Measurements from ENCODE around the gene BPHL. TPM values are rescaled to one million over a fixed set of nuclear protein-coding genes. Genes with fewer than 3 reads are reported as not detected.
"Not testable (repeated sequence)": the region's sequence is repeated elsewhere in the genome, so short reads cannot be mapped to it uniquely, and the experiment has no call there.

Gene BPHL
- total and polyA plus RNA-seq, 2 donors from 2014 or later, result 28.9 to 94.1 TPM

DNA sequence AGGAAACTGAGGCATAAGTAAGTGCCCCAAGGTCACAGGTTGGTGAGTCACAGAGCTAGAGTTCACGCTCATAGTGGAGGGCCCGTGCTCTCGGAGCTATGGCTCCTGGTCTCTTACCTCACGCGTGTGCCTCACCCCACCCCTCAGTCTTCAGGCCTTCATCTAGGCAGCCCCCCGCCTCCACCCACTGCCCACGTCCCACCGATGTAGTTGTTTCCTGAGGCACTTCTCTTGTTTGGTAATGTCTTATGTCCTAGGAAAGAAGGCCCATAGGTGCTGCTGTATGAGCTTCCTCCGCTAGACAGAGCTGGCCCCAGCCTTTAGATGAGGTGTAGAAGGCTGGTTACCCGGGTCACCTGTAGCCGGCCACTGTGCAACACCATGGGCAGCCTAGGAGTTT is 45.1 kb upstream of the BPHL start:
- H3K4me1 ChIP-seq (ENCODE audit: control insufficient read depth in 2 of 3, insufficient read depth in 2 of 3, low read depth in 1 of 3, low read length in 3 of 3), result peaks cover 0 to 11% (median 7%) of the 10 kb centered on the region in 3 donors
- no peak for FAIRE-seq
- no peak overlapping the region for H3K4me3 ChIP-seq (ENCODE audit: low read length in 3 of 3)
- TF ChIP-seq CTCF (IDR thresholded peaks at IDR 0.05; ENCODE audit: borderline replicate concordance, extremely low read depth, insufficient read depth), result no peak
- H3K27me3 ChIP-seq (ENCODE audit: control insufficient read depth, insufficient read depth, low read length), result no peaks in the 10 kb centered on the region
- no peak for DNase-seq
- intact Hi-C loops (cut with DNase I), result no loop called here
- H3K27ac ChIP-seq (ENCODE audit: low read depth in 2 of 2, low read length in 2 of 2), result no peak overlapping the region
- no peaks in the 10 kb centered on the region for H3K9me3 ChIP-seq (ENCODE audit: control insufficient read depth in 2 of 3, insufficient read depth in 1 of 3, low read length in 3 of 3)
- peaks cover 5 to 9% (median 5%) of the 10 kb centered on the region in 3 donors for H3K36me3 ChIP-seq (ENCODE audit: control insufficient read depth in 2 of 3, insufficient read depth in 3 of 3, low read length in 3 of 3)
- no peak overlapping the region for H3K9ac ChIP-seq (ENCODE audit: low read length in 3 of 3)

DNA sequence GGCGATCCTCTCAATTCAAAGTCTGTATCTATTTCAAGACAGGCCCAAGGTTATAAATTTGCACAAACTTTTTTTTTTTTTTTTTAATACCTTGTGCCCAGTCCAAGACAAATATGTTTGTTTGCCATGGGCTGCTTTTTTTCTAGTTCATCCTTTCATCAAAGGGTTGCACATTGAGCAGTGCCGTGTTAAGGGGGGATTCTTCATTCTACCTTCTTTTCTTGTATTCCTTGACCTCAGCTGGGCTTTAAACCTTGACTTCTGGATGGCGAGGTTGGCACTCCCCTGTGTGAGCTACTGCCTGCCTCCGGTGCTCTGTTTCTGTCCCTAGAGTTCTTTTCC is 42.8 kb upstream of the BPHL start:
- no peak overlapping the region for H3K27ac ChIP-seq (ENCODE audit: low read depth in 2 of 2, low read length in 2 of 2)

DNA sequence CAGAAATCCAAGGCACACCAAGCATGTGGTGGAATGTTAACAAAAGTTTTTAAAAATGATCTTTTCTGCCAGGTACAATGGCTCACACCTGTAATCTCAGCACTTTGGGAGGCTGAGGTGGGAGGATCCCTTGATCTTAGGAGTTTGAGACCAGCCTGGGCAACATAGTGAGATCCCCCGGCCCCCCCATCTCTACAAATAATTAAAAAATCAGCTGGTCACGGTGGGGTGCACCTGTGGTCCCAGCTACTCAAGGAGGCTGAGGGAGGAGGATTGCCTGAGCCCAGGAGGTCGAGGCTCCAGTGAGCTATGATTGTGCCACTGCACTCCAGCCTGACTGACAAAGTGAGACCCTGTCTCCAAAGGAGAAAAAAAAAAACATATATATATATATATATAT is 42.2 kb upstream of the BPHL start:
- Histone ChIP-seq H3K27me3 (ENCODE audit: control insufficient read depth, insufficient read depth, low read length) (no peaks in the 10 kb centered on the region), H3K4me3 (ENCODE audit: low read length in 3 of 3) (no peak overlapping the region), H3K9ac (ENCODE audit: low read length in 3 of 3) (no peak overlapping the region), H3K4me1 (ENCODE audit: control insufficient read depth in 2 of 3, insufficient read depth in 2 of 3, low read depth in 1 of 3, low read length in 3 of 3) (peaks cover 0 to 5% (median 0%) of the 10 kb centered on the region in 3 donors), H3K9me3 (ENCODE audit: control insufficient read depth in 2 of 3, insufficient read depth in 1 of 3, low read length in 3 of 3) (no peaks in the 10 kb centered on the region), H3K27ac (ENCODE audit: low read depth in 2 of 2, low read length in 2 of 2) (no peak overlapping the region), H3K36me3 (ENCODE audit: control insufficient read depth in 2 of 3, insufficient read depth in 3 of 3, low read length in 3 of 3) (peaks cover 8 to 33% (median 16%) of the 10 kb centered on the region in 3 donors)
- intact Hi-C loops (cut with DNase I), result no loop called here
- FAIRE-seq (no peak), DNase-seq (no peak)
- no peak for TF ChIP-seq CTCF (IDR thresholded peaks at IDR 0.05; ENCODE audit: borderline replicate concordance, extremely low read depth, insufficient read depth)

More for the DNA sequence above, 42.8 kb upstream of the BPHL start:
- peaks cover 6 to 27% (median 13%) of the 10 kb centered on the region in 3 donors for H3K36me3 ChIP-seq (ENCODE audit: control insufficient read depth in 2 of 3, insufficient read depth in 3 of 3, low read length in 3 of 3)
- no peaks in the 10 kb centered on the region for H3K9me3 ChIP-seq (ENCODE audit: control insufficient read depth in 2 of 3, insufficient read depth in 1 of 3, low read length in 3 of 3)
- TF ChIP-seq CTCF (IDR thresholded peaks at IDR 0.05; ENCODE audit: borderline replicate concordance, extremely low read depth, insufficient read depth), result no peak
- peaks cover 0 to 5% (median 0%) of the 10 kb centered on the region in 3 donors for H3K4me1 ChIP-seq (ENCODE audit: control insufficient read depth in 2 of 3, insufficient read depth in 2 of 3, low read depth in 1 of 3, low read length in 3 of 3)
- FAIRE-seq, result no peak
- intact Hi-C loops (cut with DNase I), result no loop called here
- no peak for DNase-seq
- H3K27me3 ChIP-seq (ENCODE audit: control insufficient read depth, insufficient read depth, low read length), result no peaks in the 10 kb centered on the region
- no peak overlapping the region for H3K9ac ChIP-seq (ENCODE audit: low read length in 3 of 3)
- no peak overlapping the region for H3K4me3 ChIP-seq (ENCODE audit: low read length in 3 of 3)

DNA sequence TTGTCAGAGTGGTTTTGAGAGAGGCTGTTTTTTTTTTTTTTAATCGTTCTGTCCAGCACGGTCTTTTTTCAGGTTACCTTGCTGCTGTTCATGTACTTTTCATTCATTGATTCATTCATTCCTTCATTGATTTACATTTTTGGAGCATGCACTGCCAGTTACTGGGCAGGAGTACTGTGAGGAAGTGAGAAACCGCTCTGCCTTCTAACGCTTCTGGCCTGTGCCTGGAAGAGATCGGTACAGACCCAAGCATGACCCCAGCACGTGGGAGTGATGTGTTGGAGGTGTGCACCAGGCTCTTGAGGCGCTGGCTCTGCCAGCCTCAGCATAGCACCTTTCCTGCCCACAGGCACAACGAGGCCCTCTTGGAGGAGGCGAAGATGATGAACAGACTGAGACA is 41.1 kb upstream of the BPHL start:
- no peaks in the 10 kb centered on the region for H3K27me3 ChIP-seq (ENCODE audit: control insufficient read depth, insufficient read depth, low read length)
- no peak overlapping the region for H3K9ac ChIP-seq (ENCODE audit: low read length in 3 of 3)
- H3K9me3 ChIP-seq (ENCODE audit: control insufficient read depth in 2 of 3, insufficient read depth in 1 of 3, low read length in 3 of 3), result no peaks in the 10 kb centered on the region
- intact Hi-C loops (cut with DNase I), result no loop called here
- DNase-seq (no peak), FAIRE-seq (no peak)
- no peak for TF ChIP-seq CTCF (IDR thresholded peaks at IDR 0.05; ENCODE audit: borderline replicate concordance, extremely low read depth, insufficient read depth)
- no peak overlapping the region for H3K27ac ChIP-seq (ENCODE audit: low read depth in 2 of 2, low read length in 2 of 2)
- H3K4me1 ChIP-seq (ENCODE audit: control insufficient read depth in 2 of 3, insufficient read depth in 2 of 3, low read depth in 1 of 3, low read length in 3 of 3), result peaks cover 0 to 5% (median 0%) of the 10 kb centered on the region in 3 donors
- H3K36me3 ChIP-seq (ENCODE audit: control insufficient read depth in 2 of 3, insufficient read depth in 3 of 3, low read length in 3 of 3), result peaks cover 8 to 34% (median 19%) of the 10 kb centered on the region in 3 donors
- no peak overlapping the region for H3K4me3 ChIP-seq (ENCODE audit: low read length in 3 of 3)

DNA sequence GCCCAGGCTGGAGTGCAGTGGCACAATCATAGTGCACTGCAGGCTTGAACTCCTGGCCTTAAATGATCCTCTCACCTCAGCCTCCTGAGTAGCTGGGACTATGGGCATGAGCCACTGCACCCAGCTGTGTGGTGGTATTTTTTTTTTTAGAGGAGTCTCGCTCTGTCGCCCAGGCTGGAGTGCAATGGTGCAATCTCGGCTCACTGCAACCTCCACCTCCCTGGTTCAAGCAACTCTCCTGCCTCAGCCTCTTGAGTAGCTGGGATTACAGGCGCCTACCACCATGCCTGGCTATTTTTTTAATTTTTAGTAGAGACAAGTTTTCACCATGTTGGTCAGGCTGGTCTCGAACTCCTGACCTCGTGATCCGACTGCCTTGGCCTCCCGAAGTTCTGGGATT is 39.6 kb upstream of the BPHL start:
- H3K4me1 ChIP-seq (ENCODE audit: control insufficient read depth in 2 of 3, insufficient read depth in 2 of 3, low read depth in 1 of 3, low read length in 3 of 3); H3K4me3 ChIP-seq (ENCODE audit: low read length in 3 of 3); H3K9me3 ChIP-seq (ENCODE audit: control insufficient read depth in 2 of 3, insufficient read depth in 1 of 3, low read length in 3 of 3); intact Hi-C loops (cut with DNase I); H3K9ac ChIP-seq (ENCODE audit: low read length in 3 of 3); H3K27ac ChIP-seq (ENCODE audit: low read depth in 2 of 2, low read length in 2 of 2); DNase-seq; H3K27me3 ChIP-seq (ENCODE audit: control insufficient read depth, insufficient read depth, low read length); FAIRE-seq: not testable (repeated sequence)
- H3K36me3 ChIP-seq (ENCODE audit: control insufficient read depth in 2 of 3, insufficient read depth in 3 of 3, low read length in 3 of 3), result peaks cover 8 to 48% (median 34%) of the 10 kb centered on the region in 3 donors

All from kidney (tissue), 14 donors.